KG1 (cell line): Measurements from ENCODE around the gene ABCA2.
A peak's percentile ranks its signal among the peaks of the same experiment; 100 is the strongest.
"Not testable (repeated sequence)": the region's sequence is repeated elsewhere in the genome, so short reads cannot be mapped to it uniquely, and the experiment has no call there.

ENCODE experiments used
- DNase-seq: peaks from one replicate; lab custom pipeline; 2025; lab: John Stamatoyannopoulos, UW

The ABCA2 gene

DNA sequence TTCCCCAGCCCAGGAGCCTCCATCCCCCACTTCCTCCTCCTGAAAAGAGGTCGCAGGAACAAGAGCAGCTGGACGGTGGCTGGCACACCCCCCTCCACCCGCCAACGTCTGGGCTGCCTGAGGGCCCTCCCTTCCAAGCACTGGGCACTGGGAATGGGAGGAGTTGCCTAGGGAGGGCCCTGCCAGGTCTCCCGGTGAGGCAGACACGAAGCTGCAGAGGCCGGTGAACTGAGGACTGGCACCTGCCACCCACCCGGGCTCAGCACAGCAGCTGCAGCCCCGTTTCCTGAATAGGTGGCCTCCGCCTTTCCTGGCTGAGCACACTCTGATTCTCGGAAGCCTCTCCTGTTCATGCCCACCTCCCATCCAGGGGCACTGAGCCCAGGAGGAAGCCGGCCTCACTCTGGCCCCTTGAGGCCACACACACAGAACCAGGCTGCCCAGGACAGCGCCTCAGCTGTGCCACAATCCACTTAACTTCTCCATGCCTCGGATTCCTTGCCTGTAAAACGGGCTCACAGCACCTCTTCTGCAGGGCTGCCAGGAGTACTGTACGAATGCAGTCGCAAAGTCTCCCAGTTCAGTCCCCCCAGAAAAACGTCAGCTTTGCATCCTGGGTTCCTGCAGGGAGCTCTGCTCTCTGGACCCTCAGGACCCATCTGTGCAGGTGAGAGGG is 16.6 kb upstream of the ABCA2 start:
- DNase-seq: no peak

DNA sequence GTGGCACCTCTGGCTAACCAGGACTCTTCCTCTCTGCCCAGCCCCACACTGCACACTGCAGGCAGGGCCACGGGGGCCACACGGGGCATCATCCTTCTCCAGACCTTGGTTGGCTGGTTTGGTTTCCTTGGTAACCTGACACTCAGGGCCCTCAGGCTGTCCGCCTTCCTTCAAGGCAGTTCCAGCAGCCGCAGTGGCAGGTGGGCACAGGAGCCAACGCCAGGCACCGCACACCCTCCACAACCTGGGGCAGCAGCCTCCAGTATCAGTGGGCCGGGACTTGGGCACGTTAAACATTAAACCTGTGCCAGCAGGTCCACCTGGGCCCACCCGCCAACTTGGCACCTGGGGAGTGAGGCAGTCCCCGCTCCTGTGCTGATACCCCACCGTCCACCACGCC is 16.0 kb upstream of the ABCA2 start:
- no peak for DNase-seq

DNA sequence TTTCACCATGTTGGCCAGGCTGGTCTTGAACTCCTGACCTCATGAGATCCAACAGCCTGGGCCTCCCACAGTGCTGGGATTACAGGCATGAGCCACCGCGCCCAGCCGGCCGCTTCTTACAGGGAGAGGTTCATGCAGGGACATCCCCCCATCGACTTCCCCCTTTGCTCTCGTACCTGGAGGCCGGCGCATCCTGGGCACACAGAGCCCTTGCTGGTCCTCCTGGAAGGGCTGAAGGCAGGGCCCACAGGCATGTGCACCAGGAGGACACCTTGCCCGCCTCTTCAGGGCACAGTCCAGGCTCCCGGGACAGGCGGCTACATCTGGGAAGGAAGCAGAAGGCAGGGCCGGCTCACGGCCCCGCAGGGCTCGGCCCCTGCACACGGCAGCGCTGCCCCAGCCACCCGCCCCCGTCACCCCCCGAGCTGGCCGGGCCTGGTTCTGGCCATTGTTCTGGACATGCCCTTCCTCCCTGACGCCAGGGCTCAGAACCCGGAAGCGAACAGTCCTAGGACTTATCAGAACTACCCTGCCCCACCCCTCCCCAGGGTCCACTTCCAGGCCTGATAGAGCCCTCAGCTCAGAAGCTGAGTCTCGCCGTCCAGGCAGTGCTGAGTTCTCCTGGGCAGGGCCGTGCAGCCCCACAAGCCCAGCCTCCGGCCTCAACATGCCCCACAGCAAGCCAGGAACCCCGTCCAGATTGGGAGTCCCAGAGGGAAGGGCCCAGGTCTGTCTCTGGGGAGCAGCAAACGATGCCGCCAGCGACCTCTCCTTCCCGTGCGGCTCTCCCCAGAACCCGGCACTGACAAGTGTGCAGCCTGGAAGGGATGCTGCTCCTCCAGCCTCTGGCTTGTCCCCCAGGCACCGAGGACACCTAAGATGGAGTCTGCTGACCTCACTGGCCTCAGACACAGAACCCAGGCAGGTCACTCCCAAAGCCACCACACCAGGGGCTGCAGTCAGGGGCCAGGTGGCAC is 15.0 kb upstream of the ABCA2 start:
- DNase-seq: no peak

DNA sequence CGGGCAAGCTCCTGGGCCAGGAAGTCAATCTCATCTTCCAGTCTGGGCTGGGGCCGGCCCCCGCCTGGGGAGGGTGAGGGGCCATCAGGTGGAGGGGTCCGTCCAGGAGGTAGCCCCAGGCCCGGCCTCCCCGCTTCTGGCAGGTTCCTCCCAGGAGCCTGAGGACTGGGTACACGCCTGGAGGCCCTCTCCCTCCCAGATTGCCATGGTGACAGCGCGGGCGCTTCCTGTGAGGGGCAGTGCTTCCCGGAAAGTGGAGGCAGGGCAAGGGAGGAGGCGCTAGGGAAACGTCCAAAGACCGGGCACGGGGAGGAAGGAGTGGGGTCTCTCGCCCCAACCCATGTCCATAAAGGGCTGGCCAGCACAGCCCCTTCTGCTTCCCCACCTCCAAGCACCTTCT is 13.1 kb upstream of the ABCA2 start:
- DNase-seq: no peak

DNA sequence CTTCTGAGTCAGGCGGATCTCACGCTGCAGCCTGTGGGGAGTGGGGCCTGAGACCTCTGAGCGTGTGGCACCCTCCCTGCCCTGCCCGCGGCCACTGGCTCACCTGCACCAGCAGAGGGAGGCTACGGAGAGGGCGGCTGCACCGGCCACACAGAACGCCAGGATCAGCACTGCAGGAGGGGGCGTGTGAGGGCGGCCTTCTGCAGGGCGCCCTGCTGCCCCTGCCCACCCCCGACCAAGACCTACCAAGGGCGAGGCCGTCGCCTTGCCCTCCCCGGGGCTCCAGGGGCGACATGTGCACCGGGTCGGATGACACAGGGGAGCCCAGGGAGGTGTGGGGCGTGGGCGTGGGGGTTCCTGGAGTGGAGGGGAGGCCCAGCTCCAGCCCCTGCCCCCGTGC is 12.5 kb upstream of the ABCA2 start:
- no peak for DNase-seq

DNA sequence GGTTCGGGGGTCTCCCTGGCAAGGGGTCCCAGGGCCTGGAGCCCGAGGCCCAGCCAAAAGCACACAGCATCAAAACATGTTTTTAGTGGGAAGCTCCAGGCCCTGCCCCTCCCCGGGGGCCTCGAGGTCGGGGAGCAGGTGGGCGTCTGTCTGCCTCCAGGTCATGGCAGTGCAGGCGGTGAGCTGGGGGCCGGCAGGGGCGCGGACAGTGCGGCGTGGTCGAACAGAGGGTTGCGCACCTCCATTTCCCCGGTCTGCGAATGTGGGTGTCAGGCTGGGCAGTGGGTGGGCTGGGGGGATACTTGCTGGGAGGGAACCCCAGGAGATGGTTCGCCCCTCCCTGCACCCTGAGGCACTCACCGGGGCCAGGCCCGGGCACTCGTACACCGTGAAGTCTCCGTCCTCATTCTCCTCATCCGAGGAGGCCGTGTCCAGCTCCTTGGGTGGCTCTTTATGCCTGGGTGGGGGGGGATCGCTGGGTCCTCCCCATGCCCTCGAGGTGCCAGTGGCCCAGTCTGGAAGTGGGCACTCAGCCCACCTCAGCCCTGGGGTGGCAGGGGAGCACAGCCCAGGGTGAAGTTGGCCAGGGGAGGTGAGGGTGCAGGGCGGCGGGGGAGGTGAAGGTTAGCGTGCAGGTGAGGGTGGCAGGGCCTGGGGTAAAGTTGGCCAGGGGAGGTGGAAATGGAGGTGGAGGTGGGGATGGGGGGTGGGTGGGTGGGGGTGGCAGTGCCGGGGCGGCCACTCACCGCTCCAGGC is 11.8 kb upstream of the ABCA2 start:
- DNase-seq: no peak

DNA sequence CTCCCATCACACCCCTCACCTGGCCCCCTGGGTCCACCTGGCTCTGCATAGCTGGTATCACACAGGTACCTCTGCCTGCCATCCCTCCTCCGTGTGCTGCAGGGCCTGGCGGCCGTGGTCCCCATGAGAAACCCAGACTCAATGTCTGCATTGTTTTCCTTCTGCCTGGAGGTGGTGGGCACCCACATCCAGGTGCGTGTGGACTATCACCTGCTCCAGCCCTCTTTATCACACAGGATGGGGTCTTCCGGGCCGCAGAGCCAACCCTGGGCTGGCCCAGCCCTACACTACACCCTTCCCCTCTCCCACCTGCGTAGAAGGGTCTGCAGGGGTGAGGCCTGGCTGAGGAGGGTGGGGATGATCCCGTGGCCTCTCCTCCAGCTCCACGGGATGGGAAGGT is 10.9 kb upstream of the ABCA2 start:
- no peak for DNase-seq

DNA sequence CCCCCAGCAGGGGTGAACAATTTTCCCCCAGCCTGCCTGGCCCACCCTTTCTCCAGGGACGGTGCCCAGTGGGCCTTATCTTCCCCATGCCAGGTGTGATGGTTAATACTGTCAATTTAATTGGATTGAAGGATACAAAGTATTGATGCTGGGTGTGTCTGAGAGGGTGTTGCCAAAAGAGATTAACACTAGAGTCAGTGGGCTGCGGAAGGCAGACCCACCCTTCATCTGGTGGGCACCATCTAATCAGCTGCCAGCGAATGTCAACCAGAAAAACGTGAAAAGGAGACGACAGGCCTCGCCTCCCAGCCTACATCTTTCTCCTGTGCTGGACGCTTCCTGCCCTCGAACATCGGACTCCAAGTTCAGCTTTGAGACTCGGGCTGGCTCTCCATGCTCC is 9.4 kb upstream of the ABCA2 start:
- DNase-seq: no peak

DNA sequence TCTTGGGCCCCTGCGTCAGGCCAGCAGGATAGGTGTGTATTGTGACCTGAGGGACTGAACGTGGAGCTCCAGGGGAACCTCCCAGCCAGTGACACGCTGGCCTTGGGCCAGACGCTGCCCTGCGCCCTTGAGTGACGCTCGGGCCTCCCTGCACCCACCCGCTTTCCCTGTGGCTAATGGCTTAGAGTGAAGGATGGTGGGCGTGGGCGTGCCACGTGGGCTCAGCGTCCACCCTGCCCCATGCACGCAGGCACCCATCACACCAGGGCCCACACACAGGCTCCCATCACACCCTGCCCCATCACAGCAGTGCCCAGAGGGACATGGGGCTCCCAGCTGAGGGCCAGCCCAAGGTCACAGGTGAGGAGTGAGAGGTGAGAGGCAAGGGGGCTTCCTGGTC is 9.0 kb upstream of the ABCA2 start:
- DNase-seq: no peak

DNA sequence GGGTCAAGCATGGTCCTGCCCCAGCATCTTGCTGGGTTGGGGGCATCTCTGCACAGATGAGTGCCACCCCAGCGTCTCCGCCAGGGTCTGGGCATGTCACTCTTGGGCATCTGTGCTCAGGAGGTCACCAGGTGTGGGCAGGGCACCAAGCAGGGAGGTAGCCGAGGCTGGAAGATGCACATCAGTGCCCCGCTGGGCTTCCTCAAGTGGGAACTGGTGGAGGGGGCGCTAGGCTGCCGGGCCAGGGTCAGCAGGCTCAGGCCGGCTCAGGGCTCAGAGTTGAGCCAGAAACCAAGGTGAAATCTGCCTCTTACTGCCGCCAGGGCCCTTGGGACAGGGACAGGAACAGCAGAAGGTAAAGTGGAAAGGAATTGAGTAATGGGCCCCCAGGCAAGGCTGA is 7.9 kb upstream of the ABCA2 start:
- no peak for DNase-seq

DNA sequence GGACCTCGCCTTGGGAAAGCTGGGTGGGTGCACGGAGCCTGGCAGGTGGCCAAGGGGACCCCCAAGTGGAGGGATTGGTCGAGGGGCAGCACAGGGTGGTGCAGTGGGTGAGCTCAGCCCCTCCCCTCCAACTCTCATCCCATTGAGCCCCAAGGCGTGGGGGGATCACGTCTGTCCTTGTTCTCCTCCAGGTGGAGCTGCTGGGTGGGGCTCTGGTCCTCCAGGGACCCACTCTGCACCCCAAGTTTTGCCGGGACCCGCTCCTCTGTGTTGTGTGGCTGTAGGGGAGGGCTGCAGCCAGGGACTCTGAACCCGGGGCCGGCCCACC is 7.4 kb upstream of the ABCA2 start:
- DNase-seq: no peak

DNA sequence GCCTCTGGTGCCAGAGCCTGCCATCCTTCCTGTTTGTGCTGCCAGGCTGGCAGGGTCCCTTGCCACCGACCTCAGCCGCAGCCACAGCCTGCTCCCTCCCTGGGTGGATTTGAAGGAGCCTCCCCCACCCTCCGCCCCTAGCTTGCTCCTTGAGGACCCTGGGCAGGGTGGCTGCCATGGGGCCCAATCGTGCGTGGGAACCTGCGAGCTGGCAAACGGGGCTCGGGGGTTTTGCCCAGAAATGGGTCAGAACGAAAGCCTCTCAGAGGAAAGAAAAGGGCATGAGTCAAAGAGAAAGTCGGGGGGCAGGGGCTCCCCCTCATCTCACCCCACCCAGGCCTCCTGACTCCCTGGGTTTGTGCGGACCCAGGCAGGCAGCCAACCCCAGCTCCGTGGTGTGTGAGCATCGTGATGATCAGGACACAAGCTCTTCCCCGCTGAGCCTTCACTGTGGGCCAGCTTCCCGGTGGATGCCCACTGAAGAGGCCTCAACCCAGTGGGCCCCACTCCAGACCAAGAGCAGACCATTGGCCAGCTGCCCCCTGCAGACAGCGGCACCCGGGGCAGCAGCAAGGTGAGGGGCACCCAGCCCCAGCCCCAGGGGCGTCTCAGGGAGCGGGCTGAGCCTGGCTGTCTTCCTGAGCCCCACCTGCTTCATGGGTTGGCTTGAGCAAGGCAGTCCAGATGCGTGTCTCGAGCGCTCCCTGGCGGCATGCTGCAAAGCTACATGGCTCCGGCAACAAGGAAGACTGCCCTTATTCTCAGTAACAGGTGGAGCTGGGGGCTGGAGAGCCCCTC is 6.9 kb upstream of the ABCA2 start:
- peak; percentile 88 for DNase-seq

DNA sequence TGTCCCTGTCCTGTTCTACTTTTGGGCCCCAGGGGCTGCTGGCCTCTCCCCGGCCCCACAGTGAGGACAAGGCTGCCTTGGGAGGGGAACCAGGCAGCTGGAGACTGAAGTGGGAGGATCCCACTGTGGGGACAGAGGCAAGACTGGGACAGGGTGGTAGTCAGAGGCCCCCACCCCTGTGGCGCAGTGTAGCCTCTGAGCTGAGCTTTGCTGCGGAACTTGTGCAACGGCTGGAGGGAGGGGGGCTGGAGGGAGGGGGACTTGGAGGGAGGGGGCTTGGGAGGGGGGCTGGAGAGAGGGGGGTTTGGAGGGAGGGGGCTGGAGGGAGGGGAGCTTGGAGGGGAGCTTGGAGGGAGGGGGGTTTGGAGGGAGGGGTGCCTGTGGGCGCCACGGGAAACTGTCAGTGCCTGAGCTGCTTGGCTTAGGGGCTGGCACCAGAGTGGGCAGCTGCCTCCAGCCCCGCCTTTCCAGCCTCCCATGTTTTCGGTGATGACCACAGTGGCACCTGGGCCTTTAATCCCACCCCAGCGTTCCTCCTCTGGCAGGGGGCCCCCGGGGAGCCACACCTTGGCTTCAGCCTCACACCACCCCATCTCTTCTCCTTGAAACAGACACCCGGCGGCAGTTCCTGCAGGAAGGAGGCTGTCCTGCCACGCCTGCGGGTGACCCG is 6.1 kb upstream of the ABCA2 start:
- DNase-seq: peak; percentile 46

DNA sequence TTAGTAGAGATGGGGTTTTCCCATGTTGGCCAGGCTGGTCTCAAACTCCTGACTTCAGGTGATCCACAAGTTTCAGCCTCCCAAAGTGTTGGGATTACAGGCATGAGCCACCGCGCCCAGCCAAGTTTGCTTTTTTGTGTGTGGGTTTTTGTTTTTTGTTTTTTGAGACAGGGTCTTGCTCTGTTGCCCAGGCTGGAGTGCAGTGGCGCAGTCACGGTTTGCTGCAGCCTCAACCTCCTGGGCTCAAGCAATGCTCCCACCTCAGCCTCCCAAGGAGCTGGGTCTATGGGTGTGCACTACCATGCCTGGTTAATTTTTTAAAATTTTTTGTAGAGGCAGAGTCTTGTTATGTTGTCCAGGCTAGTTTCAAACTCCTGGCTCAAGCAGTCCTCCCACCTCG is 5.4 kb upstream of the ABCA2 start:
- not testable (repeated sequence) for DNase-seq

DNA sequence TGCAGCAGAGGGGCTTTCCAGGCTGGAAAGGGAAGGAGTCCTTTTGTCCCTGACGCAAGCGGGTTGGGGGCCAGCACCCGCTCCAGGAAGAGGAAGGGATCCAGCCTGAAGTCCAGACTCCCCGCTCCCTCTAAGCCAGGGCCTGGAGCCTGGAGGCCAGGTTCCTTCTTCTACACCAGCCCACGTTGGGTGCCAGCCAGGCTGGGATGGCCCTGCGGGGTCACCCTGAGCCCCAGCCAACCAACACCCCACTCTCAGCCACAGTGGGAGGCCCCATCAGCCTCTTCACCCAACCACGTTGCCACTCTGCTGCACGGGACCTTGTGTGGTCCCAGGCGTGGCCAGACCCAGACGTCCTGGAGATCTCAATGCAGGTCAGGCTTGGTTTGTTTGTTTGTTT is 4.8 kb upstream of the ABCA2 start:
- no peak for DNase-seq

DNA sequence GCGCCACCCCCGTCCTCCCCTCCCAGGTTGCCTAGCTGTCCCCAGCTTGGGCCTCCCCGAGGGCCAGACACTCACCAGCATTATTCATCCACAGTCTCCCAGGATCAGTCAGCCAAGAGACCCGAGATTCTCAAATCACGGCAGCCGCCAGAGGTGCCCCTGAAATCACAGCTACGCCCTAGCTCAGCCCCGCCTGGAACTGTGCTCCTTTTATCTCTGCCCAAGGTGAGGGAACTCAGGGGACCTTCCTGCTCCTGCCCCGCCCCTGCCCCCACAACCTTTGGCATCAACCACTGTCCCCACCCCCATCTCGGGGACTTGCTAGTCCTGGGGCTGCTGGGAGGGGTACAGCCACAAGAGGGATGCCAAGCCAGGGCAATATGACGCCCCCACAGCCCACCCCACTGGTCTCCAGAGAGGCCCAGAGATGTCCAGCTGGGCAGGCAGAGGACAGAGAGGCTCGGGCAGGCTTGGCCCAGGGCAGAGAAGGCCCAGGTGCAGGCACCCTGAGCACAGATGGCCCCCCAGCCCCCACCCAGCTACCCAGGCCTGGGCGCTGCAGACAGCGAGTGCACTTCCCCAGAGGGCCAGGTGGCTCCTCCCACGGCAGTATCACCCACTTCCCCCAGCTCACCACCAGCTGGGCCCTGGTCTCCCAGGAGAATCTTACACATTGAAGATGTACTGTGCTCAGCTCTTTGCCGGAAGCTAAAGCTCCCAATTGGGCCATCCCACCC is 4.0 kb upstream of the ABCA2 start, which contains the start of gene FUT7:
Gene FUT7, minus strand, starts transcription at position 185 of the 737 bp plus-strand sequence. Its CDS starts 97 bp downstream, at position 88.
- DNase-seq: no peak

DNA sequence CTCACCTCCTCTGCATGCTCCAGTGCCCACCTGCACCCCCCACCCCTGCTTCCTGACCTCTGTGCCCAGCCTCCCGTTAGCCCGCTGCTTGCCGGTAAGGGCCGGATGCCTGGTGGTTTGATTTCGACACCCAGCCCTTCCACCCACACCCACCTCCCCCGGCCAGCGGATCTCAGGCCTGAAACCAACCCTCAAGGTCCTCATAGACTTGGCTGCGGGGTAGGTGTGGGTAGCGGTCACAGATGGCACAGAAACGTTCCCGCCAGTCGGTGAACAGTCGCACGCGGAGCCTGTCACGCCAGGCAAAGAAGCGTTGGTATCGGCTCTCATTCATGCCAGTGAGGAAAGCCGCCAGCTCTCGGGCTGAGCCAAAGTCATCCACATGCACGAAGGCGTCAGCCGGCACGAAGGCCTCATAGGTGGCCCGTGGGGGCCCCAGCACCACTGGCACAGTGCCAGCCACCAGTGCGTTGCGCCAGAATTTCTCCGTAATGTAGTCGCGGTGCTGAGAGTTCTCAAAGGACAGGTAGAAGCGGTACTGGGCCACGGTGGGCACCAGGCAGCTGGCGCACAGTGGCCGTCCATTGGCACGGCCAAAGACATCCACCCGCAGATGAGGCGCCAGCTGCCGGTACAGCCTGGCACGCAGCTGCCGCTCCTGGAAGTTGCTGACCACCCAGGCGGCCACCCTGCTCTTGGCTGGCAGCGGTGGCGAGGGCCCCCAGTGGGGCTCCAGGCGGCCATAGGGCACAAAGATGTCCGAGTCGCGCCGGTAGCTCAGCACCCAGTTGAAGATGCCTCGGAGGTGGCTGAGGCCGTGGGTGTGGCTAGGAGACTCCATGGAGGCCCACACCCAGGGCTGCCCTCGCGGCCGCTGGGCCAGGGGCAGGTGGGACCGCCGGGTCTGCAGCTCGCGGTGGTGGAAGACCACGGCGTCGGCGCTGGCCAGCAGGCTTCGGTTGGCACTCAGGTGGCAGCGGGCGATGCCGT is 2.8 kb upstream of the ABCA2 start:
- peak; percentile 79 for DNase-seq

DNA sequence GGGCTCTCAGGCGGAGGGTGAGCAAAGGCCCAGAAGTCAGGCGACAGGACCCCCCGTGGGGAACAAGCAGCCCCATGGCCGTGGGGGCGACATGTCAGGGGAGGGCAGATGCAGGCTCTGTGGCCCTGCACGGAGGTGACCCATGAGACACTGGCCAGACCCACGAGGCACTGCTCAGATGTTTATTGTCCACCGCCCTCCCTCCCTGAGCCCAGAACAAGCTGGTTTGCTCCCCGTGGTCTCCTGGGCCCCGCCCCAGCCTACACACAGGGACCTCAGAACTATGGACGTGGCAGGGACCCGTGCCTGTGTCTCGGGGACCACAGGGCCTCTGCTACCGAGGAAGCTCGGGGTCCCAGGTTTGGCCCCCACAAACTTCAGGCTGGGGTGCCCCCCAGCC is 2.0 kb upstream of the ABCA2 start:
- peak; percentile 67 for DNase-seq
